Activated gamma-delta T cell treated with anti-CD3 and anti-CD28 coated beads, Interleukin-2, amount 50 U/mL, for 16 hours (primary cell): ENCODE measurements around the gene ZCCHC8.
"Not testable (repeated sequence)": the region's sequence is repeated elsewhere in the genome, so short reads cannot be mapped to it uniquely, and the experiment has no call there.

Experiments
- DNase-seq: peaks from one replicate; pipeline ENCODE4 v3.0.0-alpha.2; 2020; ENCODE audit warnings: low read depth

The ZCCHC8 gene

DNA sequence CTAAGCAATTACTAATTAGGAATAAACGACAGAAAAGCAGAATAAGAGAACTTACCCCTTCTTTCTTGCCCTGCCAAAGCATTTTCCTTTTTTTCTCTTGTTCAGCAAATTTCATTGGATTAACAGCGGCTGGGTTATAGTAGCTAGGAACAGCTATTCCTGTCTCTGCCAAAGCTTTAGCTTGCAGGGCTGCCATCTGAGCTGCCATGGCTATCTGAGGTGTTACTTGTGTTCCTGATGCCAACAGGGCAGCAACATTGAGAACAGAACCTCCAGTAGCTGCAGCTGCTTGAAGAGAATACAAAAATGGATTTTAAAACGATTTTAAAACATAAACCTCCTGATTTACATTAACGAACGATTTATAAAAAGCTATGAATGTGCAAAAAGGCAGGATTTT is 7.4 kb upstream of the ZCCHC8 start:
- DNase-seq = no peak

DNA sequence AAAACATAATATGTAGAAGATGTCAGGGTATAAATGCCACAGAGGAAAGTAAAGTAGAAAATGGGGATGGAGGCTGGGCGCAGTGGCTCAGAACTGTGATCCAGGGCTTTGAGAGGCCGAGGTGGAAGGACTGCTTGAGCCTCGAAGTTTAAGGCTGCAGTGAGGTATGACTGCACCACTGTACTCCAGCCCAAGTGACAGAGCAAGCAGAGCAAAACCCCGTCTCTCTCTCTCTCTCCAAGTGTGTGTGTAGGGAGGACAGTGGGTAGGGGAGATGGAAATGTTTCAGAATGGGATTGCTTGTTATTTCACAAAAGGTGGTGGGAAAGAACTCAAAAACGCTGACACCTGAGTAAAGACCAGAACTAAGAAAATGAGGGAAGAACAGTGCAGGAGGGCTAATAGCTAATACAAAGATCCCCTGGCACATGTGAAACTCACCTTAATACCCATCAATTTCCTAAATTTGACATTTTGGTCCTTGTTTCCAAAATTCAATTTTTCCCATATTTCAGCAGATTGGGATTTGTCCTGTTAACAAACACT is 5.7 kb upstream of the ZCCHC8 start:
- no peak for DNase-seq

DNA sequence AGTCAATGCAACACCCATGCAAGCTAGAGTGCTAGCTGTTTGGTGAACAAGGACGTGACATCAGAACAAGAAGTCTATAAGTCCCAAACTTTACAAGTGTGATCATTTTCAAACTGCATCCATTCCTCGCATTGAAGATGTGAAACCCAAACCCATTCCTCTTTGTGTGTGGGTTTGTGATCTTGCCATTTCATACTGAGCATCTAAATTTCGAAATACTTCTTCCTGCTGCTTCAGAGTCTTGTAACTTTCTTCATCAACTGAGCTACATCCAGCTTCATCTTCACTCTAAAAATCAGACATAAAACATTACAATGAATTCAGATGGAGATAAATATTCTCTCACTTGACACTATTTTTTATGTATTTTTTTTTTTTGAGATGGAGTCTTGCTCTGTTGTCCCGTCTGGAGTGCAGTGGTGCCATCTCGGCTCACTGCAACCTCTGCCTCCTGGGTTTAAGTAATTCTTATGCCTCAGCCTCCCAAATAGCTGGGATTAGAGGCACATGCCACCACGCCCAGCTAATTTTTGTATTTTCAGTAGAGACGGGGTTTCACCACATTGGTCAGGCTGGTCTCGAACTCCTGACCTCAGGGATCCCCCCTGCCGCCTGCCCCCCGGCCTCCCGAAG is 4.8 kb upstream of the ZCCHC8 start:
- DNase-seq = no peak

DNA sequence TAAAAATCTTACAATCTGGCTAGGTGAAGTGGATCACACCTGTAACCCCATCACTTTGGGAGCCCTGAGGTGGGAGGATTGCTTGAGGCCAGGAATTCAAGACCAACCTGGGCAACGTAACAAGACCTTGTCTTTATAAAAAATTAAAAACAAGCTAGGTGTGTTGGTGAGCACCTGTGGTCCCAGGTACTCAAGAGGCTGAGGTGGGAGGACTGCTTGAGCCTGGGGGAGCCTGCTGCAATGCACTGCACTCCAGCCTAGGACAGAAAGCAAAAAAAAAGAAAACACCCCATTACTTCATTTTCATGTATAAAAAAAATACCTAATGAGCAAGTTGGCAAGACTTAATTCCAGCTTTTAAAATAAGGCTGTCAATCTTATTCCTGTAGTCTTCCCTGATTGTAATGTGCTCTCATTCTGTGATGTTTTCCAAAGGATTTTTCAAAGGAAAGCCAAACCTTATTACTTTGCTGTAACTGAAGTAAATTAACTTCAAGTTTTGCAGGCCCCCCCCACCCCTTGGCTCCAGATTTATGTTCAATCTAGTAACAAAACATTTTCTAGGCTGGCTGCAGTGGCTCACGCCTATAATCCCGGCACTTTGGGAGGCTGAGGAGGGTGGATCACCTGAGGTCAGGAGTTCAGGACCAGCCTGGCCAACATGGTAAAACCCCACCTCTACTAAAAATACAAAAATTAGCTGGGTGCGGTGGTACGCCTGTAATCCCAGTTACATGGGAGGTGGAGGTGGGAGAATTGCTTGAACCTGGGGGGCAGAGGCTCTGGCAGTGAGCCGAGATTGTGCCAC is 3.3 kb upstream of the ZCCHC8 start:
- DNase-seq = no peak

DNA sequence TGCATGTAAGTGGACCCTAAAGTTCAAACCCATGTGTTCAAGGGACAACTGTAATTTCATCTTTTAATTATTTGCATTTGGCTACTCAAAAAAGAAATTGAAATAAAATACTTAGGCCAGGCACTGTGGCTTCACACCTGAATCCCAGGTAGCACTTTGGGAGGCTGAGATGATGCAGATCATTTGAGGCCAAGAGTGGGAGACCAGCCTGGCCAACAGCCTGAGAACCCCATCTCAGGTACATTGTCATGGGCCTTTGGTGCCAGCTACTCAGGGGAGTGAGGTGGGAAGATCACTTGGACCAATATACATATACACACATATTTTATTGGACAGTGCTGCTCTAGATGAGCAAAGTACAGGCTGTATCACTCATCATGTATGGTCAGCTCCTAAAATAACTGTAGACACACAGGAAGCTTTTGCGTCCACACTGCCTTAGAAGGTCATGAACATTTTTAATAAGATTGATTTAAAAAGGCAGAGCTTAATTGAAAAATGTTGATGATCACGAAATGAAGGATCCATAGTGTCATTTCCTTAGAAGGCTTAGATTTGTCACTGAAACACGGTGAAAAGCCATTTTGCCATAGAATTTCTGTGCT is 2.5 kb upstream of the ZCCHC8 start:
- no peak for DNase-seq

DNA sequence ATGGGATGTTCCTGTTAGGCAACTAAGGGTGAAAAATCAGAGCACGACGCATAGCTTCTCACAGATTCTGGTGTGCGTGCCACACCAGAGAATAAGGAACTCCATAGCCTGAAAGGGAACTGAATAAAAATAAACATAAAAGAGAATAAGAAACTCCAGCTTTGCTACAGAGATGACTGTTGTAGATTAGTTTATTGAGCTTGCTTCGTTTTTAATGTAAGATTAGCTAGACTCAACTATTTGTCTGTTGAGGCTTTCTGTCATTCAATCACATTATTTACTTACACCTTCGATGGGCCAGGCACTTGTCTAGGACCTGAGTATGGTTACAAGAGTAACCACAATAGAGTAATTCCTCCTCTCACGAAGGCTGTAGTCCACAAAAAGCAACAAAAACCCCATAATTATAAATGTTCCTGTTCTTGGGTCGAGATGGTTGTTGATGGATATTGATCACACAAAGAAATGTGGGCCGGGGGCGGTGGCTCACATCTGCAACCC is 807 bp upstream of the ZCCHC8 start:
- no peak for DNase-seq

DNA sequence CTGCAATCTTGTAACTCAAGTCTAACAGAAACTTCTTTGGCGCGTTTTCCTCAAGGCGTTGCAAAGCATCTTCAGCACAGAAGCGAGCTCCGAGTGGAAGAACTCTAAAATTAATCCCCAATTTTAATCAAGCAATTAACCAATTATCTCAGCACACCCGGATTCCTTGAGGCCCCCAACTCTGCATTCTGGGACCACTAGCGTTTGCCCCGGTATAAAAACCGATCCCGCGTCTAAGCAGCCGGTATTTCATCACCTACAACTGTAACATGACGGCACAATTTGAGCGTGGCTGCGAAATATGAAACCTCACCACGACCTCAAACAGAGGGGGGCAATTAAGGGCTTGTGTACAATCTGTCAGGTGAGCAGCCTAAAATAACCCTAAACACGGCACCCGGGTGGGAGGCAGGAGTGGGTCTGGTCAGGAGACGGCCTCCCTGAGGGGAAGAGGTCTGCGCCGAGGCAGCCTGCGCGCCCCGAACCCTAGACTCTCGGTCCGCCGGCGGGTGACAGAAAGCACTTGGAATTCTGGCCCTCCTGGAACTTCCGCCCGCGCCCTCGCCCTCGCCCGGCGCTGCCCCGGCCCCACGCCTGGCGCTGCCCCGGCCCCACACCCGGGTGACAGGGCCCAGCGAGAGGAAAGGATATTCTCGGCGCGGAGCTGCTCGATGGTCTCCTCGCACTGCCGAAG is 594 bp downstream of the ZCCHC8 start:
- peak; percentile 27 for DNase-seq

DNA sequence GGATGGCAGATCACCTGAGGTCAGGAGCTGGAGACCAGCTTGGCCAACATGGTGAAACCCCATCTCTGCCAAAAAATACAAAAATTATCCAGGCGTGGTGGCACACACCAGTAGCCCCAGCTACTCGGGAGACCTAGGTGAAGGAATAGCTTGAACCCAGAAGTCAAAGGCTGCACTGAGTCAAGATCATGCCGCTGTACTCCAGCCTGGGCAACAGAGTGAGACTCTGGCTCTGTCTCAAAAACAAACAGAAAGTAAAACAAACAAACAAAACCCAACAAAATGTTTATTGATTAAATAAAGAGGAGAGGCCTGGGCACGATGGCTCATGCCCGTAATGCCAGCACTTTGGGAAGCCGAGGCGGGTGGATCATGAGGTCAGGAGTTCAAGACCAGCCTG is 5.5 kb downstream of the ZCCHC8 start:
- DNase-seq = no peak

DNA sequence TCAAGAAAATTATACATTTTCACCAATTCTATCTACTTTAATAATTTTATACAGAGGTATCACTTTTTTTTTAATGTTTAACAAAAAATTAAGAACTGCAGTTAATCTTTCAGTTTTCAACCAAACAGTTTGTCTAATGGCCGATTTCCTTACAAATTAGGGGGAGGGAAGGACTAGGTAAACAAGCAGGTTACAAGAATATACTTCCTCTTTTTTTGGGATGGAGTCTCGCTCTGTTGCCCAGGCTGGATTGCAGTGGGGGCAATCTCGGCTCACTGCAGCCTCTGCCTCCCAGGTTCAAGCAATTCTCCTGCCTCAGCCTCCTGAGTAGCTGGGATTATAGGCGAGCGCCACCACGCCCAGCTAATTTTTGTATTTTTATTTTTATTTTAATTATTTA is 7.5 kb downstream of the ZCCHC8 start:
- DNase-seq = not testable (repeated sequence)

DNA sequence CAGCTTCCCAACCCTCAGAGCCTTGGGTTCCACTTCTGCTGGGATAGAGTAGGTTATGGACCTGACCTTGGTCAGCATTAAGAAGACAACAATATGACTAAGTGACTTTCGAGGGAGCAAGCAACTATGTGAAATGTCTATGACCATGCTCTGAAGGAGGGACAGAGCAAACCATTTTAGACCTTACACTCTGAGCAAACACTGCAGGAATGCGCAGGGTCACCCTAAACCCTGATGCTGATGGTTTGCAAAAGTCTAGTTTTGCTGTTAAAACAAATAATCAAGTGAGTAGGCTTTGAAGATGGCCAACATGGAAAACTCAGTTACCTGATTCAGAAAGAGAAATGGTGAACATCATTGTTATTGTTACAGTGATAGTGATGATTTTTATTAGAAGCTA is 8.7 kb downstream of the ZCCHC8 start:
- DNase-seq = no peak

DNA sequence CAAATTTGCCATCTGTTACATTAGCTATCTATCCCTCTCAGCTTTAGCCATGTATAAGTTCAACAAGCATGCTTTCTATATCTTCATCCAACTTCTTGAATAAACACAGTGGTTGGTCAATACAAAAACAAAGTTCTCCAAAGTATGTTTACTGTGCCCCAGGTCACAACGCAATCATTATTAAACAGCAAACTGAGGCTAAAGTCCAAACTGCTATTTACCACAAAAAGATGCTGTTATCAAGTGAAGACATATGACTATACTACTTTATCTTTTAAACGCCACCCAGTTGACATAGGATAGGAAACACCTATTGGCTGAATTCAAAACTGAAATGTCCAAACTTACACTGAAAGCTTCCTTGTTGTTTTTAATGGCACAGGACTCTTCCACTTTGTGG is 11.7 kb downstream of the ZCCHC8 start:
- DNase-seq = no peak

DNA sequence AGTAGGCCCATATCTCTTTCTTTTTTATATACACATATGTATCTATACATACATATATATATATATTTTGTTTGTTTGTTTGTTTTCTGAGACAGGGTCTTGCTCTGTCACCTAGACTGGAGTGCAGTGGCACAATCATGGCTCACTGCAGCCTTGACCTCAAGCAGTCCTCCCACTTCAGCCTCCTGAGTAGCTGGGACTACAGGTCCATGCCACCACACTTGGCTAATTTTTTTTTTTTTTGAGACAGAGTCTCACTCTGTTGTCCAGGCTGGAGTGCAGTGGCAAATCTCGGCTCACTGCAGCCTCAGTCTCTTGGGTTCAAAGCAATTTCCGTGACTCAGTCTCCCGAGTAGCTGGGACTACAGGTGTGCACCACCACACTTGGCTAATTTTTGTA is 12.9 kb downstream of the ZCCHC8 start:
- DNase-seq = not testable (repeated sequence)

DNA sequence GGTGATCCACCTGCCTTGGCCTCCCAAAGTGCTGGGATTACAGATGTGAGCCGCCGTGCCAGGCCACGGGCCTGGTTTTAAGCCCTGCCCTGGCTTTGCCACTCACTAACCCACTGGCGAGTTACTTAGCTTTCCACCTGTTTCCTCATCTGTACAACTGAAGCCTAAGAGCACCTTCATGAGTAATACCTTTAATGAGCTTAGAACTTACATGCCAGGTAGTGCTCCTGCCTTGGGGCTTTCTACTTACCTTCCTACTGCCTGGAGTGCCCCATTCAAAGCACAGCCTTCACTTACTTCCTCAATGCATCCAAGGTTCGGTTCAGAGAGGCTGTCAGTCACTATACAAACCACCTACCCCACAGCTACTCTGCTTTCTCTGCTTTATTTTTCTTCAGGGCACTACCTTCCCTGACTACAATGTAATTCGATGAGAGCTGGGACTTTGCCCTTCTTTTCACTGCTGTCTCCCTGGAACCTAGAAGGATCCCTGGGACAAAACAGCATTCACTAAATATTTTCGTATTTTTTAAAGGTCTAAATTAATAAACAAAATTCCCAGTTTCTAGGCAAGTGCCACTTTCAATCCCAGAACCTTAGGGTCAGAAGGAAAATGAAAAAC is 13.8 kb downstream of the ZCCHC8 start:
- no peak for DNase-seq

DNA sequence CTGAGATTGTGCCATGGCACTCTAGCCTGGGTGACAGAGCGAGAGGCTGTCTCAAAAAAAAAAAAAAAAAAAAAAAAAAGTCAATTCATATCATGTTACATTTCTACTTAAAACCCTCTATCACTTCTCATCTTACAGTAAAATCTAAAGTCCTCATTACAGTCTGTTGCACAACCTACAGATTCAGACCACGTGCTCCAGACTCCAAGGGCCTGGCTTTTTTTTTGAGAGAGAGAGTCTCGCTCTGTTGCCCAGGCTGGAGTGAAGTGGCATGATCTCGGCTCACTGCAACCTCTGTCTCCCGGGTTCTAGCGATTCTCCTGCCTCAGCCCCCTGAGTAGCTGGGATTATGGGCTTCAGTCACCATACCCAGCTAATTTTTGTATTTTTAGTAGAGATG is 14.4 kb downstream of the ZCCHC8 start:
- not testable (repeated sequence) for DNase-seq

DNA sequence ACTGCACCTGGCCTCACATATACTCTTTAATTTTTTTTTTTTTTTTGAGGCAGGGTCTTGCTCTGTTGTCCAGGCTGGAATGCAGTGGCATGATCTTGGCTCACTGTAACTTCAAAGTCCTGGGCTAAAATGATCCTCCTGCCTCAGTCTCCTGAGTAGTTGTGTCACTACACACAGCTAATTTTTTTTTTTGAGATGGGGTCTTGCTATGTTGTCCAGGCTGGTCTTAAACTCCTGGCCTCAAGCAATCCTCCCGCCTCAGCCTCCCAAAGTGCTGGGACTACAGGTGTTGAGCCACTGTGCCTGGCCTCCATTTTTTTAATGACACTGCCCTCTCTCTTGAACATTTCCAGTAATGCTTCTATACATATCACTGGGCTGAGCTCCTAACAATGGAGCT is 16.3 kb downstream of the ZCCHC8 start:
- not testable (repeated sequence) for DNase-seq

DNA sequence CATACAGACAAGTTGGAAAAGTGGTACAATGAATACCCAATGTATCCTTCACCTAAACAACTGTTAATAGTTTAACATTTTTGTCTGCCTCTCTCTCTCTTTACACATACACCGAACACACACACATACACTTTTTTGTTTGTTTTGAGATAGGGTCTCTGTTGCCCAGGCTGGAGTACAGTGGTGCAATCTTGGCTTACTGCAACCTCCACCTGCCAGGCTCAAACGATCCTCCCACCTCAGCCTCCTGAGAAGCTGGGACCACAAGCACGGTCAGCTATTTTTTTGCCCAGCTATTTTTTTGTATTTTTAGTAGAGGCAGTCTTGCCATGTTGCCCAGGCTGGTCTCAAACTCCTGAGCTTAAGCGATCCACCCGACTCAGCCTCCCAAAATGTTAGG is 16.8 kb downstream of the ZCCHC8 start:
- DNase-seq = no peak

DNA sequence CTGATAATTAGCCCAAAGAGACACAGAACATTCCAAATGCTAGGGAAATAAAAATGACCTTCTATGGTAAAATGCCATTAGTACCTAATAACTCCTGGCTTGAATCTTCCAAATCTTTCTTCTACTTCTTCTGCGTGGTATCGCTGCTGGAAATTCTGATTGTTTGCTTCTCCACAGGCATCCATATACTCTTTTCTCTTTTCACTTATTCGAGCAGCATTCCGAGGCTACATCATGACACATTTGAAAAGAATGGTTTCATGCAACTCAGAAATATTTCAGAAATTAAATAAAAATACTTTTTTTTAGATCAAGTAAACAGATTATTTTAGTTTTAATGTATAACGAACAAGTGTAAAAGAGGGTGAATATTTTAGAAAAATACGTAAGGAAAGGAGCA is 18.9 kb downstream of the ZCCHC8 start:
- no peak for DNase-seq

DNA sequence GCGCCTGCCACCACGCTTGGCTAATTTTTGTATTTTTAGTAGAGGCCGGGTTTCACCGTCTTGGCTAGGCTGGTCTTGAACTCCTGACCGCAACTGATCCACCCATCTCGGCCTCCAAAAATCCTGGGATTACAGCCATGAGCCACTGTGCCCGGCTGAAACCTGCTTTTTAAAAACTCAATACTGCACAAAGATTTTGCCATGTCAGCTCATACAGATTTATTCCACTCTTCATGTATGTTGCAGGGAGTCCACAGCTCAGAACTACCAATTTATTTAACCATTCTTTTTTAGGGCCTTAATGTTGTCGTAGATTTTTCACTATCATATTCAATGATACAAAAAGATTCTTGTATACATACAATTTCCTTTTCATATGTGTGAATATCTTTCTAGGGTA is 20.0 kb downstream of the ZCCHC8 start:
- no peak for DNase-seq

DNA sequence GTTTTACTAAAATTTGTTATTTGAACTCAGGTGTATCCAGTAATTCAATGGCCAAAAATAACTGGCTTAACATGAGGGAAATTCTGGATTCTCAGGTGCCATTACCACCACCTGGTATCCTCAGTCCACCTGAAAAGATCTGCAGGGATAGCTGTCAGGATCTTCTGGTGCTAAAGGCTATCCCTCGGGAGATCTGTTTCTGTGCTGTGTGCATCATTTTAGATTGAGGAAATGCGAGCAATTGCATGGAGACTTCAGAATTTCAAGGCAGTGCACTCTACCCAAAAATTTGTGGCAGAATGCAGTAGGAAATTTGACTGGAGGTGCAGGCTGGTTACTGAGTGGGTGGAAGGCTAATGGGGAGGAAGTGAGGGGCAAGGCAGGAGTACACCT is 26.4 kb downstream of the ZCCHC8 start:
- DNase-seq = no peak

DNA sequence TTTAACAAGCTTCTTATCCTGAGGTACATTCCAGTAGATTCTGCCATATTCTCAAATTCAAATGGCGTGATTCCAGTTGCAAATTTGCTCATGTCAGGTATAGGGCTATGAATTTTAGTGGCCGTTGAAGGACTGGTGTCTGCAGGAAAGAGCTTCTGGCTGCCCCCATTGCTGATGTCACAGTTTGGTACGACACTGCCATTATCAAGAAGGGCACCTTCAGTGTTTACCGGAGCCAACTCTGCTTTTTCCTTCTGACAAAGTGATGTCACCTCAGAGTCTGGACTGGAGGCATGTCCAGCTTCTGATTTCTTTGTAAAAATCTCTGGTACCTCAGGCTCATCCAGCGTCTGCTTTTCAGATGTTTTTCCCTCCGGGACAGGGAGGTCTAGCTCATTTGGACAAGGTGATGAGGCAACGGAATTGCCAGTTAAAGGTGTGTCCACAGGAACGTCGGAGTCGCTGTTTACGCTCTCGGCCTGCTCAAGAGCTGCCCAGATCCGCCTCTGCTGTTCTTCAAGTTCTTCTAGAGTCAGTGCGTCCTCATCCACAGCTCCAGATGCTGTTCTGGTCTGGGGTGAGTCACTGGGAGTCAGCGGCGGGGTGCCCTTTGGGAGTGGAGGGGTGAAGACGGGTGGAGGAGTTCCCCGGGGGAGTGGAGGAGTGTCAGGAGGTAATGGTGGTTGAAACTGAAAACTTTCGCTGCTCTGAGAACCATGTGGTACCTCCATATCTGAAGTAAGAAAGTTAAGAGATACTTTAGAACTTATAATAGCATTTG is 27.0 kb downstream of the ZCCHC8 start:
- DNase-seq = no peak
